IPS-NIHi11 (cell line): Measurements from ENCODE around the gene S100A2.
A peak's percentile ranks its signal among the peaks of the same experiment; 100 is the strongest.

Source experiments
- DNase-seq: peaks from one replicate; pipeline ENCODE4 v3.0.0; 2012; ENCODE audit warnings: mixed read lengths, low spot score

Gene S100A2

GRCh38 chr1:153544453-153545066 lies 21.1 kb downstream of the S100A2 start:
- no peak for DNase-seq

GRCh38 chr1:153543736-153544135 lies 21.9 kb downstream of the S100A2 start:
- no peak for DNase-seq

DNA sequence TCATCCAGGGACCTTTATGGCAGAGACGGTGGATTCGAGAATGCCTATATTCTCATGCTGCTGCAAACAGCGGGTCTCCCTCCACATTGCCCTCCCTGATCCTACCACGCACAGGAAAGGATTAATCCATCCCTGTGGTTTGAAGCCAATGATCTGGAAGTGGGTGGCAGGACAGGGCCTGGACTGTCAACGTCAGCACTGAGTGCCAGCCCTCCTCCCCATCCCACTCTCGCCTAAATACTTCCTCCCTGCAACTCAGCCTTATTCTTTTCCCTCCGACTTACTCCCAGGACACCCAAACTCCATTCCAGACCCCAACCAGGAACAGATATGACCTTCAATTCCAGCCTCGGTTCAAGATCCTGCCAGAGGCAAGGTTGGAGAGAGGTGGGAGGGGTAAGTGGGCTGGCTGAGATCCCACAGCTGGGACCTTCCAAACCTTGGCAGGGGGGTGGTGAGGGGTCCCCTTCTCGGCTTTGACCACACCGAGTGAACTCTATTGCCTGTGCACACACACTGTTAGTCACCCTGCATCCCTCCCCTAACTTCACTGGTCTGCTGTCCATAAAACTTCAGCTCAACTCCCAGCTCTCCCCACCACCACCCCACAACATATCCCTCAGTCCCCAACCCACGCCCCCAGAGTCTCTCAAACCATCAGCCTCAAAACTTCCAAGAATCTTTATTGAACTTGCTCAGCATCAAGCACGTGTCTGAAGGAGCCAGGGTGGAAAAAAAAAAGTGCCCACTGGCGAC lies 22.5 kb downstream of the S100A2 start:
- DNase-seq, result no peak

DNA sequence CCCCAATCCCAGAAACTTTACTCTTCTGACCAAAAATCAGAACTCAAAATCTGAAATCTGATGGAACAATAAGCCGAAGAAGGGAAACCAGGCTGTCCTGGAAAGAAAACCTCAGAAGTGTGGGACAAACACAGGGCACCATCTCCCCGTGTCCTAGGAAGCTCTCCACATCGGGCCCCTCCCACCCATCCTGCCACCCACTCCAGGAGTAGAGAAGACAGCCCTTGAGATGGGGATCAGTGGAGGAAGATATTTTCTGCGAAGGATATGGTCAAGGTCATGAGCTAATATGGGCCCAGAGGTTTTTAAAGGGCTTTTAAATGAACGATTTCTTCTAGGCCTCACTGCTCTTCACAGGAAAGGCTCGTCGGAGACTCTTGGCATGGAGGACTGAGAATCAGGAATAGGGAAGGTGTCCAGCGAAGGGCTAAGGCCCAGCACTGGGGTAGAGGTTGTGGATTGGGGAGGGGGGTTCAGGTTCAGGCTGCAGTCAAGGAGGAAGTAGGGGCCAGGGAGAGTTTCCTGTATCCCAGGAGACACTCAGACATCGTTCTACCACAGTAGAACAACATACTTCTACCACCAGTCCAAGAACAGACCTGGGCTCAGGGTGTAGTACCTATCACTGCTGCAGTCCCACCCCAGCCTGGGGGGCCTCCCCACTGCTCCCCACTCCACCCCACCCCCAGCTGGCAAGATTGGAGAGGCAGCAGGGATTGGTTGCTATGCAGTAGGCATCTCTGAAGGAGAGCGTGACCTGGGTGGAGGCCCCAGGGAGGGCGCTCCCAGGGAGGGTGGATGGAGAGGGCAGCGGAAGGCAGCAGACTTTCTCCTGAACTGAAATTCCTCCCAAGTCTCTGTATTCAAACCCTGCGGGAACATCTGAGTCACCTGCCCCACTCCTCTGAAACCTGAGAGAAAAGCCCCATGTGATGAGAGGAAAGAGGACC lies 23.7 kb downstream of the S100A2 start:
- DNase-seq, result no peak

- DNase-seq, result no peak
Observed at GRCh38 chr1:153540394-153541361, 25.0 kb downstream of the S100A2 start, which contains the start of gene S100A5. TSS of gene S100A5 (minus strand) at chr1:153540934. CDS start at chr1:153540191, 743 bp downstream.

DNA sequence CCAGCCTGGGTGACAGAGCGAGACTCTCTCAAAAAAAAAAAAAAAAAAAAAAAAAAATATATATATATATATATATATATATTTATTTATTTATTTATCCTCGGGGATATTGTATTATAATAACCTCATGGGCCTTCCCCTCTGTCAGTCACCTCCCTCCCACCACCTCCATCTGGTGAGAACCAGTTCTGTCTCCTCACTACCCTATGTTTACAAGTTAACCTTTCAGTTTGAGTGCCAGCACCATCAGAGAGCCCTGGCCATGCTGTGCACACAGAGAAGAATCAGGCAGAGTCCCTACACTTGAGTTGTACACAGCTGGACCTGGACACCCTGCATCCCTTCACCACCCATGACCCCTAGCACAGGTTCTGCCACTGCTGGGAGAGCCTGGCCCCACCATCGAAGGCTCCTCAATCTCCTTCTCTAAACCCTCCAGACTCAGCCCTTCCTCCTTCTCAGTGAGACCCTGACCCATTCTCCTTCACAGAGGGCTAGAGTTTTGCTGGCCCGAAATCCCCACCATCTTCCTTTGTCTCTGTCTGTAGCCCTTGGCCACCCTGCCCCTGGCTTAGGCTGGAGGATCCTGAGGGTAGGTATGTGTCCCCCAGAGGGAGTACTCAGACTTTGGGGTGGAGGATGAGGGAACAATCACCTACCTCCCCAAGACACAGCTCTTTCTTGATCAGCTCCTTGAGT lies 26.1 kb downstream of the S100A2 start:
- no peak for DNase-seq

DNA sequence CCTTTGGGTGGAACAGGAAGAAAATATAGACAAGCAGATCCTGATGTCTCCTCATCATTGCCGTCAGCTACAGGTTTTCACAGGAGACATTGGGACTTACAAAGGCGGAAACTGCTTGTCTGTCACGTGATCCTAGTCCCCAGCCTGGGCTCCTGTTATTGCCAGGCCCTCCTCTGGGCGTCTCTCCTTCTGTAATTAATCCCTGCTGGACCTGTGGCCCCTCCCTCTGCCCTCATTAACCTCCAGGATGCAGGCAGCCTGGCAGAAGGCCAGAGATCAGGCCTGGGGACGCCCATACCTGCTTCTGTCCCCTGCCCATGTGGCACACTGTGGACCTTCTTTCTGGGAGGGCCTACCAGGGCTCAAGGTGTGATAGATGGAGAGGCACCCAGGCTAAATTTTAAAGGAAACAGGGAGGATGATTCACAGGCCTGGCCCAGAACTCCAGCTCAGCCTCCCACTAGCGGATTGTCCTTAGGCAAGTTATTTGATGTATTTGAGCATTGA lies 27.3 kb downstream of the S100A2 start:
- DNase-seq, result peak; percentile 76

- DNase-seq, result no peak
Observed at GRCh38 chr1:153537376-153537730, 28.3 kb downstream of the S100A2 start.

DNA sequence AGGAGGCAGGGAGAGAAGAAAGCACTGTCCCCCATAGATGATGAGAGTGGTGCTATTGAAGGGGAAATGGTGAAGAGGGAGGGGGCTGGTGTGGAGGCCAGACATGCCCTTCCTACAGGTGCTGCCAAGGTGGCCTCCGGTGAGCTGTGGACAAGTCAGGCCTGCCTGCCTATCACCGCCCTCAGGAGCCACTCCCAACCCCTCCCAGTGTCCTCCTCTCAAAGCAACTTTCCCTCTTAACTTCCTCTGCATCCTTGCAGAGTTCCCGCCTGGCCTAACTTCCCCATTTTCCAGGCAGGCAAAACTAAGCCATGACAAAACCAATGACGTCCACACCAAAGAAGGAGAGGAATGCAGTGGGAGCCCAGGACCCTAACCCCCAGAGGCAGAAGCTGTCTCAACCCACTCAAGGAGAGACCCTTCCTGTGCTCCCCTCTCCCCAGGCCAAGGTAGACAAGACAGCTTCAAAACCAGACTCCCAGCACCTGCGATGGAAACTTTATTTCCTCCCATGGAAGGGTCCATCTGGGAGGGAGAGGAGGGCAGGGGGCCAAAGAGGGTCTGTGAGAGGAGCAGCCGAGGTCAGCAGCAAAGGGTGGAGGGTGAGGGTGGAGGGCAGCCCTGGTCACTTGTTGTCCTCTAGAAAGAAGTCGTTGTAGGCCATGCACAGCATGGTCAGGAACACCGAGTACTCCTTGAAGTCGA lies 28.8 kb downstream of the S100A2 start:
- no peak for DNase-seq

- no peak for DNase-seq
Observed at GRCh38 chr1:153536012-153536670, 29.5 kb downstream of the S100A2 start.

DNA sequence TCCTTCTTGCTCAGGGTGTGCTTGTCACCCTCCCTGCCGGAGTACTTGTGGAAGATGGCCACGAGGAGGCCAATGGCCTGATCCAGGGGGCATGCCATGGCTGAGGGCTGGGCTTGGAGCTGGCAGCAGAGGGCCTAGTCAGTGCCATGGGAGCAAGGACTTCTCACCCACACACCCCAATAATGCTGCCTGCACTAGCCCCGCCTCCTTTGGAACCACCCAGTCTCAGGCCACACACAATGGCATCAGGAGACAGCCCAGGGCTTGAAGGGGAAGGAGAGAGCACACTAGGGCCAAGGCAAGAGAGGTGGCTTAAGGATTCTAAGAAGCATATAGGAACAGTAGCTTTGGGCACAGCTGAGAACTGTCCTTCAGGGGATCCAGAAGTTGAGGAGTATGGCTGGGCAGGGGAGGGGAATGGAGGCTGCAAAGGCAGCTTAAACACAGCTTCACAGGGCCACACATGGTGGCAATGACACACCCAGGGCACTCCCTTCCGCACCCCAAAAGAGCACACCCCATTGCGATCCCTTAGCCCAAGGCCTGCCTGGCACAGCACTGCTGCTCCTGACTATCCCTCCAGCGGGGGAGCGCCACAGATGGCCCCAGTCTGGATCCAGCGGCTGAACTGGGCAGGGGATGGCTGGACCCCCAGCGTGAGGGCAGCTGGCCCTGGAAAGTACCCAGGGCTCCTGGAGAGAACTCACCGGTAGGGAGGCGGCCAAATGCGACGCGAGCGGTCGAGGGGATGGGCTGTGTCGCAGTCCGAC lies 30.2 kb downstream of the S100A2 start, which contains the start of gene S100A6:
S100A6 (minus strand) TSS at position 750 of the 770 bp plus-strand sequence; CDS start at position 98, 652 bp downstream.
- no peak for DNase-seq

- no peak for DNase-seq
Observed at GRCh38 chr1:153534925-153535241, 30.8 kb downstream of the S100A2 start.

DNA sequence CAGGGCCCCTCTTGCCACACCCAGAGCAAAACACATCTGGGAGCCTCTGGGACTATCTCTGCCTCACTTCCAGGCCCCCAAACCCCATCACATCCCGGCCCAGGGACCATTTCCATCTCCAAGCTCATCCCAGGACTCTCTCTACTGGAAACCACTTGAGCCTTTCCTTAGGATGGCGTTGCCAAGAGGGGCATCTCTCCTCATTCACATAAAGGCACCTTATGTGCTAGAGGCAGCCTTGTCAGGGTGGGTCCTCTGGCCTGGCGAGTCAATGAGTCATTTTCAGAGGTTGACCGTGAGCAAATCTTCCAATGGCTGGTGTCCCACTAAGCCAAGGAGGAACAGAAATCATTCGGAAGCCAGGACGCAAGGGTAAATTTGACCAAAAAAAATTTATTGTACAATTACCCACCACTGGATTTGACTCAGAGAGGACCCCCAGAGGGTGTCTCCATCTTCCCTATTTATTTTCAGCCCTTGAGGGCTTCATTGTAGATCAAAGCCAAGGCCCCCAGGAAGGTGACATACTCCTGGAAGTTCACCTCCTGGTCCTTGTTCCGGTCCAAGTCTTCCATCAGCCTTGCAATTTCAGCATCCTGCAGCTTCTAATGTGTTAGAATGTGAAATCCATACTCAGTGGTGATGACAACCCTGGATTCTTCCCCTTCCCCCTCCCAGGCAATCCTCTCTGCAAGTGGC lies 31.3 kb downstream of the S100A2 start:
- no peak for DNase-seq

- DNase-seq, result no peak
Observed at GRCh38 chr1:153533689-153534201, 31.9 kb downstream of the S100A2 start.

- peak; percentile 89 for DNase-seq
Observed at GRCh38 chr1:153532769-153533599, 32.7 kb downstream of the S100A2 start.

DNA sequence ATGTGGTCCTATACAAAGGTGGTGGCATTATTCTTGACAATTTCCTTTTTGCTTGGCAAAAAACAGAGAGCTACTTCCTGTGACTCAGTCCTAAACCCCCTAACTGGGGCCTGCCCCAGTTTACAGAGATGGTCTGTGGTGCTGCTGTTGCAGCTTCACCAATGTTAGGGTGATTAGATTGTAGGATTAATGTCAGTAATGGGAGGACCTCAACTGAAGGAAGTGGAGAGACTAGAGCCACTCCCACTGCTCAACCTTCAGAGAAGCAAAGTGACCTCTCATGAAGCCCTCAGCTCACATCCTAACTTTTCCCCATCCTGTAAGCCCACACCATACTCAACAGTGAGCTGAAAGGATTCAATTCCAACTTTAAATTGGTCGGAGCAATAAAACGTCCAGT lies 33.5 kb downstream of the S100A2 start:
- no peak for DNase-seq

GRCh38 chr1:153531638-153532037 lies 34.0 kb downstream of the S100A2 start:
- DNase-seq, result no peak
